Smooth muscle cell (in vitro differentiated cells): ENCODE measurements around the gene CCNDBP1. TPM values are rescaled to one million over a fixed set of nuclear protein-coding genes. Genes with fewer than 3 reads are reported as not detected.

Experiments
- DNase-seq: peaks from one replicate; lab custom pipeline; 2025; ENCODE audit not compliant: unreplicated experiment; lab: John Stamatoyannopoulos, UW
- H2AFZ ChIP-seq: fragments of 200-600 bp; sonication (generic); 2 replicates; pipeline ENCODE4 v1.6.0; 2016; ENCODE audit warnings: antibody characterized with exemption, low read depth, mild to moderate bottlenecking
- H3F3A ChIP-seq: fragments of 200-600 bp; sonication (generic); 2 replicates; pipeline ENCODE4 v1.6.0; 2017; ENCODE audit warnings: antibody characterized with exemption, low read depth
- H3K27ac ChIP-seq: fragments of 200-600 bp; sonication (generic); 2 replicates; pipeline ENCODE4 v1.5.1; 2016; ENCODE audit warnings: low read depth, mild to moderate bottlenecking
- H3K27me3 ChIP-seq: fragments of 200-600 bp; sonication (generic); 2 replicates; pipeline ENCODE4 v1.6.1; 2016; ENCODE audit warnings: low read depth, mild to moderate bottlenecking
- H3K36me3 ChIP-seq: fragments of 200-600 bp; sonication (generic); 2 replicates; pipeline ENCODE4 v1.5.1; 2016; ENCODE audit warnings: low read depth
- H3K4me1 ChIP-seq: fragments of 200-600 bp; sonication (generic); 2 replicates; pipeline ENCODE4 v1.5.1; 2016; ENCODE audit warnings: low read depth
- H3K4me2 ChIP-seq: fragments of 200-600 bp; sonication (generic); 2 replicates; pipeline ENCODE4 v1.6.0; 2016; ENCODE audit warnings: mild to moderate bottlenecking
- H3K4me3 ChIP-seq: fragments of 200-600 bp; sonication (generic); 2 replicates; pipeline ENCODE4 v1.5.1; 2016; ENCODE audit warnings: mild to moderate bottlenecking
- H3K79me2 ChIP-seq: fragments of 200-600 bp; sonication (generic); 2 replicates; pipeline ENCODE4 v1.6.0; 2016; ENCODE audit warnings: low read depth, mild to moderate bottlenecking
- H3K9ac ChIP-seq: fragments of 200-600 bp; sonication (generic); 2 replicates; pipeline ENCODE4 v1.6.0; 2016; ENCODE audit warnings: low read depth
- H3K9me3 ChIP-seq: fragments of 200-600 bp; sonication (generic); replicated peaks from 2 replicates; pipeline ENCODE4 v1.5.1; 2016; ENCODE audit warnings: low read depth
- H4K20me1 ChIP-seq: fragments of 200-600 bp; sonication (generic); 2 replicates; pipeline ENCODE4 v1.6.0; 2016; ENCODE audit warnings: low read depth
- CTCF ChIP-seq: fragments of 200-600 bp; sonication (generic); IDR thresholded peaks from 2 replicates; pipeline ENCODE4 v1.5.1; 2017; ENCODE audit warnings: borderline replicate concordance, mild to moderate bottlenecking, antibody characterized with exemption; ENCODE audit not compliant: insufficient read depth, poor library complexity, severe bottlenecking
- WGBS: methylation state at CpG from one replicate; pipeline ENCODE4 v1.1.7; 2016; ENCODE audit warnings: low lambda C conversion rate; 5-methylcytosine and 5-hydroxymethylcytosine counted together
- polyA plus RNA-seq: library from polyadenylated mRNA; unstranded; fragments of >200 nt; fragmentation: Nextera tagmentation; extraction: Ambion mirVana; gene quantifications from 2 replicates; pipeline ENCODE4 v1.2.1, GENCODE V29; 2016
- total RNA-seq: library from RNA; depleted of rRNA; stranded (reverse); fragments of >200 nt; gene quantifications from 2 replicates; pipeline ENCODE4 v1.2.3, GENCODE V29; 2014

CCNDBP1 gene
- total and polyA plus RNA-seq, 2 experiments from 2014 or later: 22.1 to 30.5 TPM

GRCh38 chr15:43209059-43209824, 24.0 kb downstream of the CCNDBP1 start:
- Histone ChIP-seq H3K9me3 (no peaks in the 10 kb centered on the region), H3K4me3 (no peak overlapping the region), H3F3A (no peaks in the 10 kb centered on the region), H3K4me2 (no peak overlapping the region), H3K79me2 (no peaks in the 10 kb centered on the region), H3K27ac (no peak overlapping the region), H4K20me1 (no peaks in the 10 kb centered on the region), H3K4me1 (no peaks in the 10 kb centered on the region), H3K9ac (no peak overlapping the region), H3K27me3 (peaks cover 38% of the 10 kb centered on the region), H2AFZ (no peak overlapping the region), H3K36me3 (no peaks in the 10 kb centered on the region)
- 73% methylated on average over 13 of the region's 13 CpGs for WGBS
- no peak for TF ChIP-seq CTCF
- no peak for DNase-seq

- H2AFZ ChIP-seq: no peak overlapping the region
- H3K9ac ChIP-seq: no peak overlapping the region
- 92% methylated on average over 15 of the region's 15 CpGs for WGBS
- H4K20me1 ChIP-seq: no peaks in the 10 kb centered on the region
- H3K27ac ChIP-seq: no peak overlapping the region
- H3K4me3 ChIP-seq: no peak overlapping the region
- H3K79me2 ChIP-seq: no peaks in the 10 kb centered on the region
- H3K4me2 ChIP-seq: no peak overlapping the region
- H3K9me3 ChIP-seq: no peaks in the 10 kb centered on the region
- H3K27me3 ChIP-seq: peaks cover 38% of the 10 kb centered on the region
- H3K4me1 ChIP-seq: no peaks in the 10 kb centered on the region
- no peak for DNase-seq
- H3K36me3 ChIP-seq: no peaks in the 10 kb centered on the region
- H3F3A ChIP-seq: no peaks in the 10 kb centered on the region
- no peak for TF ChIP-seq CTCF
These were observed 25.1 kb downstream of the CCNDBP1 start for GRCh38 chr15:43210172-43210745.

- Histone ChIP-seq H3K27ac (no peak overlapping the region), H3K79me2 (no peaks in the 10 kb centered on the region), H3K4me3 (no peak overlapping the region), H3K27me3 (peaks cover 38% of the 10 kb centered on the region), H3K9me3 (no peaks in the 10 kb centered on the region), H3K9ac (no peak overlapping the region), H3K4me1 (no peaks in the 10 kb centered on the region), H3K4me2 (no peak overlapping the region), H4K20me1 (no peaks in the 10 kb centered on the region), H3K36me3 (no peaks in the 10 kb centered on the region), H2AFZ (no peak overlapping the region), H3F3A (no peaks in the 10 kb centered on the region)
- no peak for TF ChIP-seq CTCF
- no peak for DNase-seq
- WGBS: 84% methylated on average over 9 of the region's 9 CpGs
These were observed 25.6 kb downstream of the CCNDBP1 start for GRCh38 chr15:43210807-43211206.
